Measurements from ENCODE around the gene ASCL5. TPM values are rescaled to one million over a fixed set of nuclear protein-coding genes. Genes with fewer than 3 reads are reported as not detected.

ASCL5 gene
- total and polyA plus RNA-seq, 10 of the 15 experiments (the other 5 are each of a cell fraction or from before 2014, with no cell fraction given): 0.04 TPM; not detected in 9

DNA sequence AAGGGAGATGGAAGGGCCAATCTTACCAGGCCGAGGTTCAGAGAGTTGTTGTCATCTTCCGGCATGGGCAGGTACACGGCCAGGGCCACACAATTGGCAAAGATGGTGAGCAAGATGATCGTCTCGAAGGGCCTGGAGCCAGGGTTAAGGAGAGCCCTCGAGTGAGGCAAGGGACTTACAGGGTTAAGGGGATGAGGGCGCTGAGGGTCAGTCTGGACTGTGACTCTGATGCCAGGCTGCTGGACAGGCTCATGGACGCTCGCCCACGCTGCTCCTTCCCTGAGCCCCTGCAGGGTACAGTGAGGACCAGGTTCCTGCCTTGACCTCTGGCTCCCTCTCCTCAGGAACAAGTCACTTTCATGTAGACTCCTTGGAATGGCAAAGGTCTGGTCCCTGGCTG lies 16.8 kb downstream of the ASCL5 start:
- in situ Hi-C loops (cut with MboI) (no loop called here), intact Hi-C loops (cut with micrococcal nuclease; ENCODE audit: unreplicated experiment) (loop anchor here (10.0 kb wide), 1 partner anchor 555 kb away; no protein-coding TSS in a partner anchor)
- Histone ChIP-seq H3K4me3 (no peak overlapping the region), H3K36me3 (ENCODE audit: control insufficient read depth in 2 of 2, insufficient read depth in 2 of 2, low read length in 1 of 2) (no peaks in the 10 kb centered on the region), H3K9ac (ENCODE audit: control insufficient read depth, insufficient read depth, low read length) (no peak overlapping the region), H3K9me3 (replicated peaks; ENCODE audit: control insufficient read depth, insufficient read depth, low read length) (no peaks in the 10 kb centered on the region), H3K4me2 (ENCODE audit: control insufficient read depth, insufficient read depth) (no peak overlapping the region), H3K27me3 (replicated peaks in 1 of 2; ENCODE audit: control insufficient read depth in 2 of 2, insufficient read depth in 2 of 2, low read length in 1 of 2) (peaks cover 0 to 6% of the 10 kb centered on the region in 2 experiments; a peak in 2 of 4 replicates), H2AFZ (ENCODE audit: control insufficient read depth, low read depth, low read length) (no peak overlapping the region), H3K27ac (ENCODE audit: control insufficient read depth, insufficient read depth) (no peak overlapping the region), H3K4me1 (ENCODE audit: control insufficient read depth, insufficient read depth, low read length) (no peaks in the 10 kb centered on the region), H4K20me1 (ENCODE audit: control insufficient read depth, insufficient read depth) (no peaks in the 10 kb centered on the region), H3K79me2 (ENCODE audit: control insufficient read depth, insufficient read depth, low read length) (no peaks in the 10 kb centered on the region)
- ChIA-PET RAD21 (ENCODE audit: unreplicated experiment) (no interaction called here), SMC1A (ENCODE audit: uncharacterized antibody, unreplicated experiment) (no interaction called here), POLR2A (no interaction called here), CTCF (interaction anchor here (1.3 to 3.7 kb wide), 2 partner anchors 9 to 12 kb away, joined by 3 to 17 read pairs; no protein-coding TSS in a partner anchor)
- DNase-seq (ENCODE audit: low read depth, low spot score): no peak
- BruUV-seq (replicated peaks): no TSS peak
- WGBS (ENCODE audit: insufficient coverage, insufficient replicate concordance, low lambda C conversion rate, missing lambda C conversion rate): 31% methylated on average over 10 of the region's 10 CpGs
- no peak for ATAC-seq
- FAIRE-seq: no peak
- TF ChIP-seq CHD2 (IDR thresholded peaks at IDR 0.05; ENCODE audit: borderline replicate concordance, low read depth, low read length) (no peak), POLR2AphosphoS5 (IDR thresholded peaks at IDR 0.05; ENCODE audit: low read length) (no peak), SUZ12 (IDR thresholded peaks at IDR 0.05; ENCODE audit: unreplicated experiment) (no peak), SUPT20H (IDR thresholded peaks at IDR 0.05; ENCODE audit: borderline replicate concordance, control insufficient read depth, low read depth, low read length) (no peak), CREB1 (IDR thresholded peaks at IDR 0.05; ENCODE audit: low read depth) (no peak)
- TF ChIP-seq, protein P1, sequence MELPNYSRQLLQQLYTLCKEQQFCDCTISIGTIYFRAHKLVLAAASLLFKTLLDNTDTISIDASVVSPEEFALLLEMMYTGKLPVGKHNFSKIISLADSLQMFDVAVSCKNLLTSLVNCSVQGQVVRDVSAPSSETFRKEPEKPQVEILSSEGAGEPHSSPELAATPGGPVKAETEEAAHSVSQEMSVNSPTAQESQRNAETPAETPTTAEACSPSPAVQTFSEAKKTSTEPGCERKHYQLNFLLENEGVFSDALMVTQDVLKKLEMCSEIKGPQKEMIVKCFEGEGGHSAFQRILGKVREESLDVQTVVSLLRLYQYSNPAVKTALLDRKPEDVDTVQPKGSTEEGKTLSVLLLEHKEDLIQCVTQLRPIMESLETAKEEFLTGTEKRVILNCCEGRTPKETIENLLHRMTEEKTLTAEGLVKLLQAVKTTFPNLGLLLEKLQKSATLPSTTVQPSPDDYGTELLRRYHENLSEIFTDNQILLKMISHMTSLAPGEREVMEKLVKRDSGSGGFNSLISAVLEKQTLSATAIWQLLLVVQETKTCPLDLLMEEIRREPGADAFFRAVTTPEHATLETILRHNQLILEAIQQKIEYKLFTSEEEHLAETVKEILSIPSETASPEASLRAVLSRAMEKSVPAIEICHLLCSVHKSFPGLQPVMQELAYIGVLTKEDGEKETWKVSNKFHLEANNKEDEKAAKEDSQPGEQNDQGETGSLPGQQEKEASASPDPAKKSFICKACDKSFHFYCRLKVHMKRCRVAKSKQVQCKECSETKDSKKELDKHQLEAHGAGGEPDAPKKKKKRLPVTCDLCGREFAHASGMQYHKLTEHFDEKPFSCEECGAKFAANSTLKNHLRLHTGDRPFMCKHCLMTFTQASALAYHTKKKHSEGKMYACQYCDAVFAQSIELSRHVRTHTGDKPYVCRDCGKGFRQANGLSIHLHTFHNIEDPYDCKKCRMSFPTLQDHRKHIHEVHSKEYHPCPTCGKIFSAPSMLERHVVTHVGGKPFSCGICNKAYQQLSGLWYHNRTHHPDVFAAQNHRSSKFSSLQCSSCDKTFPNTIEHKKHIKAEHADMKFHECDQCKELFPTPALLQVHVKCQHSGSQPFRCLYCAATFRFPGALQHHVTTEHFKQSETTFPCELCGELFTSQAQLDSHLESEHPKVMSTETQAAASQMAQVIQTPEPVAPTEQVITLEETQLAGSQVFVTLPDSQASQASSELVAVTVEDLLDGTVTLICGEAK (IDR thresholded peaks at IDR 0.05; ENCODE audit: borderline replicate concordance): no peak
- TF ChIP-seq, protein P2, sequence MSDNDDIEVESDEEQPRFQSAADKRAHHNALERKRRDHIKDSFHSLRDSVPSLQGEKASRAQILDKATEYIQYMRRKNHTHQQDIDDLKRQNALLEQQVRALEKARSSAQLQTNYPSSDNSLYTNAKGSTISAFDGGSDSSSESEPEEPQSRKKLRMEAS (IDR thresholded peaks at IDR 0.05; ENCODE audit: low read depth, low read length): no peak
- TF ChIP-seq, protein P3, sequence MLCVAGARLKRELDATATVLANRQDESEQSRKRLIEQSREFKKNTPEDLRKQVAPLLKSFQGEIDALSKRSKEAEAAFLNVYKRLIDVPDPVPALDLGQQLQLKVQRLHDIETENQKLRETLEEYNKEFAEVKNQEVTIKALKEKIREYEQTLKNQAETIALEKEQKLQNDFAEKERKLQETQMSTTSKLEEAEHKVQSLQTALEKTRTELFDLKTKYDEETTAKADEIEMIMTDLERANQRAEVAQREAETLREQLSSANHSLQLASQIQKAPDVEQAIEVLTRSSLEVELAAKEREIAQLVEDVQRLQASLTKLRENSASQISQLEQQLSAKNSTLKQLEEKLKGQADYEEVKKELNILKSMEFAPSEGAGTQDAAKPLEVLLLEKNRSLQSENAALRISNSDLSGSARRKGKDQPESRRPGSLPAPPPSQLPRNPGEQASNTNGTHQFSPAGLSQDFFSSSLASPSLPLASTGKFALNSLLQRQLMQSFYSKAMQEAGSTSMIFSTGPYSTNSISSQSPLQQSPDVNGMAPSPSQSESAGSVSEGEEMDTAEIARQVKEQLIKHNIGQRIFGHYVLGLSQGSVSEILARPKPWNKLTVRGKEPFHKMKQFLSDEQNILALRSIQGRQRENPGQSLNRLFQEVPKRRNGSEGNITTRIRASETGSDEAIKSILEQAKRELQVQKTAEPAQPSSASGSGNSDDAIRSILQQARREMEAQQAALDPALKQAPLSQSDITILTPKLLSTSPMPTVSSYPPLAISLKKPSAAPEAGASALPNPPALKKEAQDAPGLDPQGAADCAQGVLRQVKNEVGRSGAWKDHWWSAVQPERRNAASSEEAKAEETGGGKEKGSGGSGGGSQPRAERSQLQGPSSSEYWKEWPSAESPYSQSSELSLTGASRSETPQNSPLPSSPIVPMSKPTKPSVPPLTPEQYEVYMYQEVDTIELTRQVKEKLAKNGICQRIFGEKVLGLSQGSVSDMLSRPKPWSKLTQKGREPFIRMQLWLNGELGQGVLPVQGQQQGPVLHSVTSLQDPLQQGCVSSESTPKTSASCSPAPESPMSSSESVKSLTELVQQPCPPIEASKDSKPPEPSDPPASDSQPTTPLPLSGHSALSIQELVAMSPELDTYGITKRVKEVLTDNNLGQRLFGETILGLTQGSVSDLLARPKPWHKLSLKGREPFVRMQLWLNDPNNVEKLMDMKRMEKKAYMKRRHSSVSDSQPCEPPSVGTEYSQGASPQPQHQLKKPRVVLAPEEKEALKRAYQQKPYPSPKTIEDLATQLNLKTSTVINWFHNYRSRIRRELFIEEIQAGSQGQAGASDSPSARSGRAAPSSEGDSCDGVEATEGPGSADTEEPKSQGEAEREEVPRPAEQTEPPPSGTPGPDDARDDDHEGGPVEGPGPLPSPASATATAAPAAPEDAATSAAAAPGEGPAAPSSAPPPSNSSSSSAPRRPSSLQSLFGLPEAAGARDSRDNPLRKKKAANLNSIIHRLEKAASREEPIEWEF (IDR thresholded peaks at IDR 0.05; ENCODE audit: insufficient replicate concordance, low read depth, low read length): no peak
- TF ChIP-seq, protein P4, sequence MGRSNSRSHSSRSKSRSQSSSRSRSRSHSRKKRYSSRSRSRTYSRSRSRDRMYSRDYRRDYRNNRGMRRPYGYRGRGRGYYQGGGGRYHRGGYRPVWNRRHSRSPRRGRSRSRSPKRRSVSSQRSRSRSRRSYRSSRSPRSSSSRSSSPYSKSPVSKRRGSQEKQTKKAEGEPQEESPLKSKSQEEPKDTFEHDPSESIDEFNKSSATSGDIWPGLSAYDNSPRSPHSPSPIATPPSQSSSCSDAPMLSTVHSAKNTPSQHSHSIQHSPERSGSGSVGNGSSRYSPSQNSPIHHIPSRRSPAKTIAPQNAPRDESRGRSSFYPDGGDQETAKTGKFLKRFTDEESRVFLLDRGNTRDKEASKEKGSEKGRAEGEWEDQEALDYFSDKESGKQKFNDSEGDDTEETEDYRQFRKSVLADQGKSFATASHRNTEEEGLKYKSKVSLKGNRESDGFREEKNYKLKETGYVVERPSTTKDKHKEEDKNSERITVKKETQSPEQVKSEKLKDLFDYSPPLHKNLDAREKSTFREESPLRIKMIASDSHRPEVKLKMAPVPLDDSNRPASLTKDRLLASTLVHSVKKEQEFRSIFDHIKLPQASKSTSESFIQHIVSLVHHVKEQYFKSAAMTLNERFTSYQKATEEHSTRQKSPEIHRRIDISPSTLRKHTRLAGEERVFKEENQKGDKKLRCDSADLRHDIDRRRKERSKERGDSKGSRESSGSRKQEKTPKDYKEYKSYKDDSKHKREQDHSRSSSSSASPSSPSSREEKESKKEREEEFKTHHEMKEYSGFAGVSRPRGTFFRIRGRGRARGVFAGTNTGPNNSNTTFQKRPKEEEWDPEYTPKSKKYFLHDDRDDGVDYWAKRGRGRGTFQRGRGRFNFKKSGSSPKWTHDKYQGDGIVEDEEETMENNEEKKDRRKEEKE (IDR thresholded peaks at IDR 0.05): no peak
